ENCODE results near the gene KLHL13.

Gene KLHL13

DNA sequence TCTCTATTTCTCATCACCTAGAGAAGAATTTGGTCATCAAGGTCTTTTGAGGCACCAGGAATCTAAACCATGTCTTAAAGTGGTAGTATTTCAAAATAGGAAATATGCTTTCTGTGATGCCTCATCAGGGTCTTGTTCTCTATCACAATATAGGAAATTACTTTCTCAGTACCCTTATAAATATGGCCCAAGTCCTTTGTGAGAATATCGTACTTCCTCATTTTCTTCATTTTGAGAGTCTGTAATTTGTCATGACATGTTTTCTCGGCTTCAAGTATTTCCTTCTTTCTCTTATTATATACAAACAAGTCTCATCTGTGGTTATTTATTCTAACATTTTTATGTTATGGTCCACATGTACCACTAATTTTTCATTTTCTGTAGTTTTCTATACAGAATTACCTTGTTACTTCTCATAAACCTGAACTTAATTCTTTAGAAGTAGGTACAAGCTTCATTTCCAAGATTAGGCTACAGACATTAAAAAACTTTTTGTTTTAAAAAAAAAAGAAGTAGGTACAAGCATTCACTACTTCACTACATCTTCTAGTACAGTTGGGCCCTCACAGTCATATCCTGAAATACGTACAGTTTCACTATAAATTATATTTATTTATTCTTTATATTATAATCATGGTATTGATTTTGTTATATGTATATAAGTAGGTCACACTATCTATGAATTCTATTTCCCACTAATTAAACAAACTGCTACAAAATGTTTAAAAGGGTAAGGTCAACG lies 54.4 kb downstream of the KLHL13 start:
- TF ChIP-seq, protein P1, sequence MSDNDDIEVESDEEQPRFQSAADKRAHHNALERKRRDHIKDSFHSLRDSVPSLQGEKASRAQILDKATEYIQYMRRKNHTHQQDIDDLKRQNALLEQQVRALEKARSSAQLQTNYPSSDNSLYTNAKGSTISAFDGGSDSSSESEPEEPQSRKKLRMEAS (IDR thresholded peaks at IDR 0.05) = no peak
- TF ChIP-seq YY1 (IDR thresholded peaks at IDR 0.05; ENCODE audit: low read depth) = no peak
- TF ChIP-seq TAF1 (IDR thresholded peaks at IDR 0.05; ENCODE audit: low read depth) = no peak
- no peak for TF ChIP-seq ZBTB7A (IDR thresholded peaks at IDR 0.05; ENCODE audit: low read depth)
- TF ChIP-seq EGR1 (IDR thresholded peaks at IDR 0.05) = no peak
- TF ChIP-seq, protein P2, sequence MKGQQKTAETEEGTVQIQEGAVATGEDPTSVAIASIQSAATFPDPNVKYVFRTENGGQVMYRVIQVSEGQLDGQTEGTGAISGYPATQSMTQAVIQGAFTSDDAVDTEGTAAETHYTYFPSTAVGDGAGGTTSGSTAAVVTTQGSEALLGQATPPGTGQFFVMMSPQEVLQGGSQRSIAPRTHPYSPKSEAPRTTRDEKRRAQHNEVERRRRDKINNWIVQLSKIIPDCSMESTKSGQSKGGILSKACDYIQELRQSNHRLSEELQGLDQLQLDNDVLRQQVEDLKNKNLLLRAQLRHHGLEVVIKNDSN (IDR thresholded peaks at IDR 0.05) = no peak
- no peak for TF ChIP-seq EP300 (IDR thresholded peaks at IDR 0.05; ENCODE audit: borderline replicate concordance)
- no peak for TF ChIP-seq TCF12 (IDR thresholded peaks at IDR 0.05; ENCODE audit: low read depth)
- TF ChIP-seq CREB1 (IDR thresholded peaks at IDR 0.05; ENCODE audit: low read depth) = no peak
- TF ChIP-seq NFIC (IDR thresholded peaks at IDR 0.05) = no peak
- TF ChIP-seq FOXM1 (IDR thresholded peaks at IDR 0.05; ENCODE audit: borderline replicate concordance, low read depth) = no peak

DNA sequence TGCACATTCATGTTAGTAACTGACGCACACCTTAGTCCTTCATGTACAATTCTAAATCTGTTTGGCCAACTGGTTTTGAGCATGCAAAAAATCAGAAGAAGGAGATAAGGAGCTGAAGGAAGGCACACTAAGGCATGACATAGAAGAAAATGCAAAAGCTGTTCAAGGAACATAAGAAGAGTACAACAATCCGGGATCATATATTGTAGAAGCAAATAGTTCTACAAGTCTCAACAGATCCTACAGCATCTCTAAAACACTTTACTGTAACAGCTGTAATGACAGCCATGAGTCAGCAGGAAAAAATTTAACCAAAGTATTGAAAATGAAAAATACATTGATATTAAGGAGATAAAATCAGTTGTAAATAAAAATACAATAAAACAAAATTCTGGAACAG lies 57.7 kb downstream of the KLHL13 start:
- TF ChIP-seq TCF12 (IDR thresholded peaks at IDR 0.05; ENCODE audit: low read depth) (no peak), EGR1 (IDR thresholded peaks at IDR 0.05) (no peak), CEBPB (IDR thresholded peaks at IDR 0.05) (no peak), NFIC (IDR thresholded peaks at IDR 0.05) (no peak), RAD21 (IDR thresholded peaks at IDR 0.05; ENCODE audit: low read depth) (no peak), ZBTB7A (IDR thresholded peaks at IDR 0.05; ENCODE audit: low read depth) (no peak), TAF1 (IDR thresholded peaks at IDR 0.05; ENCODE audit: low read depth) (no peak), YY1 (IDR thresholded peaks at IDR 0.05; ENCODE audit: low read depth) (no peak)
- TF ChIP-seq, protein P1 (IDR thresholded peaks at IDR 0.05) = no peak
- TF ChIP-seq, protein P3, sequence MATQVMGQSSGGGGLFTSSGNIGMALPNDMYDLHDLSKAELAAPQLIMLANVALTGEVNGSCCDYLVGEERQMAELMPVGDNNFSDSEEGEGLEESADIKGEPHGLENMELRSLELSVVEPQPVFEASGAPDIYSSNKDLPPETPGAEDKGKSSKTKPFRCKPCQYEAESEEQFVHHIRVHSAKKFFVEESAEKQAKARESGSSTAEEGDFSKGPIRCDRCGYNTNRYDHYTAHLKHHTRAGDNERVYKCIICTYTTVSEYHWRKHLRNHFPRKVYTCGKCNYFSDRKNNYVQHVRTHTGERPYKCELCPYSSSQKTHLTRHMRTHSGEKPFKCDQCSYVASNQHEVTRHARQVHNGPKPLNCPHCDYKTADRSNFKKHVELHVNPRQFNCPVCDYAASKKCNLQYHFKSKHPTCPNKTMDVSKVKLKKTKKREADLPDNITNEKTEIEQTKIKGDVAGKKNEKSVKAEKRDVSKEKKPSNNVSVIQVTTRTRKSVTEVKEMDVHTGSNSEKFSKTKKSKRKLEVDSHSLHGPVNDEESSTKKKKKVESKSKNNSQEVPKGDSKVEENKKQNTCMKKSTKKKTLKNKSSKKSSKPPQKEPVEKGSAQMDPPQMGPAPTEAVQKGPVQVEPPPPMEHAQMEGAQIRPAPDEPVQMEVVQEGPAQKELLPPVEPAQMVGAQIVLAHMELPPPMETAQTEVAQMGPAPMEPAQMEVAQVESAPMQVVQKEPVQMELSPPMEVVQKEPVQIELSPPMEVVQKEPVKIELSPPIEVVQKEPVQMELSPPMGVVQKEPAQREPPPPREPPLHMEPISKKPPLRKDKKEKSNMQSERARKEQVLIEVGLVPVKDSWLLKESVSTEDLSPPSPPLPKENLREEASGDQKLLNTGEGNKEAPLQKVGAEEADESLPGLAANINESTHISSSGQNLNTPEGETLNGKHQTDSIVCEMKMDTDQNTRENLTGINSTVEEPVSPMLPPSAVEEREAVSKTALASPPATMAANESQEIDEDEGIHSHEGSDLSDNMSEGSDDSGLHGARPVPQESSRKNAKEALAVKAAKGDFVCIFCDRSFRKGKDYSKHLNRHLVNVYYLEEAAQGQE (IDR thresholded peaks at IDR 0.05; ENCODE audit: low read depth) = no peak

- no peak for TF ChIP-seq EGR1 (IDR thresholded peaks at IDR 0.05)
- TF ChIP-seq CEBPB (IDR thresholded peaks at IDR 0.05) = no peak
- TF ChIP-seq, protein P2 (IDR thresholded peaks at IDR 0.05) = no peak
- TF ChIP-seq, protein P3 (IDR thresholded peaks at IDR 0.05; ENCODE audit: low read depth) = no peak
- TF ChIP-seq NFIC (IDR thresholded peaks at IDR 0.05) = no peak
- no peak for TF ChIP-seq FOXM1 (IDR thresholded peaks at IDR 0.05; ENCODE audit: borderline replicate concordance, low read depth)
- TF ChIP-seq, protein P1 (IDR thresholded peaks at IDR 0.05) = no peak
- no peak for TF ChIP-seq TCF12 (IDR thresholded peaks at IDR 0.05; ENCODE audit: low read depth)
- TF ChIP-seq CREB1 (IDR thresholded peaks at IDR 0.05; ENCODE audit: low read depth) = no peak
- no peak for TF ChIP-seq EP300 (IDR thresholded peaks at IDR 0.05; ENCODE audit: borderline replicate concordance)
- TF ChIP-seq TEAD4 (IDR thresholded peaks at IDR 0.05) = no peak
- no peak for TF ChIP-seq RAD21 (IDR thresholded peaks at IDR 0.05; ENCODE audit: low read depth)
- TF ChIP-seq YY1 (IDR thresholded peaks at IDR 0.05; ENCODE audit: low read depth) = no peak
- TF ChIP-seq ZBTB7A (IDR thresholded peaks at IDR 0.05; ENCODE audit: low read depth) = no peak
- TF ChIP-seq TAF1 (IDR thresholded peaks at IDR 0.05; ENCODE audit: low read depth) = no peak
Measured at GRCh38 chrX:118056870-118057269, 59.7 kb downstream of the KLHL13 start.

GRCh38 chrX:118049713-118050112 lies 66.9 kb downstream of the KLHL13 start:
- 0 out of 2 replicates have a peak, but pooled peaks have one; percentile 16 for TF ChIP-seq NFIC (IDR thresholded peaks at IDR 0.05)
- TF ChIP-seq ZBTB7A (IDR thresholded peaks at IDR 0.05; ENCODE audit: low read depth) = no peak

GRCh38 chrX:118047446-118048186 lies 69.0 kb downstream of the KLHL13 start:
- no peak for TF ChIP-seq TEAD4 (IDR thresholded peaks at IDR 0.05)
- no peak for TF ChIP-seq TAF1 (IDR thresholded peaks at IDR 0.05; ENCODE audit: low read depth)
- TF ChIP-seq NFIC (IDR thresholded peaks at IDR 0.05) = no peak

Data from Ishikawa (cell line).